ENCODE measurements around the gene BMP6. TPM values are rescaled to one million over a fixed set of nuclear protein-coding genes. Genes with fewer than 3 reads are reported as not detected.

Gene BMP6
- total RNA-seq, 1 donor from 2014 or later = 0.41 TPM

DNA sequence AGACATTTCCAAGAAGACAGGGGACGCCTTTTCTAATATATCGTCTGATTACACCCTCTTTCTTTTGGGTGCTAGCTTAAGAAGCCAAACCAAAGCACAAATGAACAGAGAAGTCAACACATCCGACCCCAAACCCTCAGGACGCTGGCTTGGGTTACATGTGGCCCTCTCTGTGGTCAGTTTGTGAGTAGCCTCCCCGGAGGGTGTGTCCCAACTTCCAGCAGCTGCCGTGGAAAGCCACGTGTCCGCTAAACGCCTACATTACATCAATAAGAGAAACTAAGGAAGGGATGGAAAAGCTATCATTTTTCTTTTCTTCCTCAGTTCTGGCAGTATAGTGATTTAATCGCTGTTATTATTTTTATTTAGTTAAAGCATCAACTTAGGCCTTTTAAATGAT is 487 bp upstream of the BMP6 start:
- H4K20me1 ChIP-seq (ENCODE audit: low read depth) = peaks cover 29% of the 10 kb centered on the region
- TF ChIP-seq EZH2phosphoT487 (IDR thresholded peaks at IDR 0.05) = no peak
- TF ChIP-seq, protein P1, sequence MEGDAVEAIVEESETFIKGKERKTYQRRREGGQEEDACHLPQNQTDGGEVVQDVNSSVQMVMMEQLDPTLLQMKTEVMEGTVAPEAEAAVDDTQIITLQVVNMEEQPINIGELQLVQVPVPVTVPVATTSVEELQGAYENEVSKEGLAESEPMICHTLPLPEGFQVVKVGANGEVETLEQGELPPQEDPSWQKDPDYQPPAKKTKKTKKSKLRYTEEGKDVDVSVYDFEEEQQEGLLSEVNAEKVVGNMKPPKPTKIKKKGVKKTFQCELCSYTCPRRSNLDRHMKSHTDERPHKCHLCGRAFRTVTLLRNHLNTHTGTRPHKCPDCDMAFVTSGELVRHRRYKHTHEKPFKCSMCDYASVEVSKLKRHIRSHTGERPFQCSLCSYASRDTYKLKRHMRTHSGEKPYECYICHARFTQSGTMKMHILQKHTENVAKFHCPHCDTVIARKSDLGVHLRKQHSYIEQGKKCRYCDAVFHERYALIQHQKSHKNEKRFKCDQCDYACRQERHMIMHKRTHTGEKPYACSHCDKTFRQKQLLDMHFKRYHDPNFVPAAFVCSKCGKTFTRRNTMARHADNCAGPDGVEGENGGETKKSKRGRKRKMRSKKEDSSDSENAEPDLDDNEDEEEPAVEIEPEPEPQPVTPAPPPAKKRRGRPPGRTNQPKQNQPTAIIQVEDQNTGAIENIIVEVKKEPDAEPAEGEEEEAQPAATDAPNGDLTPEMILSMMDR (IDR thresholded peaks at IDR 0.05) = no peak
- no peak for TF ChIP-seq EZH2 (IDR thresholded peaks at IDR 0.05)
- no peak overlapping the region for H2AFZ ChIP-seq (replicated peaks)
- no peak overlapping the region for H3K27ac ChIP-seq
- Mint-ChIP-seq H3K9me3 (no peaks in the 10 kb centered on the region), H3K27ac (no peak overlapping the region), H3K27me3 (ENCODE audit: insufficient read depth, low read depth) (peaks cover 44% of the 10 kb centered on the region), H3K4me1 (peaks cover 24% of the 10 kb centered on the region), H3K36me3 (no peaks in the 10 kb centered on the region), H3K4me3 (peak overlapping the region; percentile 88)
- peak overlapping the region; percentile 93 for H3K4me2 ChIP-seq
- peaks cover 24% of the 10 kb centered on the region for H3K4me1 ChIP-seq
- no peak for DNase-seq (ENCODE audit: low spot score)
- H3F3A ChIP-seq (ENCODE audit: low read depth) = peaks cover 18% of the 10 kb centered on the region
- H3K9me3 ChIP-seq (ENCODE audit: low read depth) = no peaks in the 10 kb centered on the region
- peaks cover 95% of the 10 kb centered on the region for H3K27me3 ChIP-seq
- H3K9ac ChIP-seq = no peak overlapping the region
- H3K36me3 ChIP-seq = no peaks in the 10 kb centered on the region
- H3K79me2 ChIP-seq (ENCODE audit: low read depth) = no peaks in the 10 kb centered on the region
- H3K4me3 ChIP-seq = no peak overlapping the region

DNA sequence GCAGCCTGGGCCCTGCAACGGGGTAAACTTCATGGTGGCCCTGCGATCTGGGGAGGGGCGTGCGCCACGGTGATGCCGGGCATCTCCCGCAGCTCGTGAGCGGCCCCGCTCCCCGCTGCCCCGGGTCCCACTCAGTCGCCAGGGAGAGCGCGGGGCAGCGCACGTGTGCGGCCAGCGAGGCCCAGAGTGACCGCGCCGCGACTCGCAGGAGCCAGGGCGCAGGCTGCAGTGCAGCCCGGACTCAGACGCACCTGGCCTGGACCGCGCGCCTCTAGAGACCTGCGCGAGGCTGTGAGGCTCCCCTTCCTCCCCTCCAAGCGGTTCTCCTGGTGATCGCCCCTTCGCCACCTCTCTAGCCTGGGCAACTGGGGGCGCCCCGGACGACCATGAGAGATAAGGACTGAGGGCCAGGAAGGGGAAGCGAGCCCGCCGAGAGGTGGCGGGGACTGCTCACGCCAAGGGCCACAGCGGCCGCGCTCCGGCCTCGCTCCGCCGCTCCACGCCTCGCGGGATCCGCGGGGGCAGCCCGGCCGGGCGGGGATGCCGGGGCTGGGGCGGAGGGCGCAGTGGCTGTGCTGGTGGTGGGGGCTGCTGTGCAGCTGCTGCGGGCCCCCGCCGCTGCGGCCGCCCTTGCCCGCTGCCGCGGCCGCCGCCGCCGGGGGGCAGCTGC is 652 bp downstream of the BMP6 start:
- H3F3A ChIP-seq (ENCODE audit: low read depth) = peaks cover 18% of the 10 kb centered on the region
- H3K4me1 ChIP-seq = peaks cover 24% of the 10 kb centered on the region
- peak; percentile 66 for DNase-seq (ENCODE audit: low spot score)
- no peaks in the 10 kb centered on the region for H3K79me2 ChIP-seq (ENCODE audit: low read depth)
- no peaks in the 10 kb centered on the region for H3K9me3 ChIP-seq (ENCODE audit: low read depth)
- H3K4me3 Mint-ChIP-seq = peak overlapping the region; percentile 88
- H2AFZ ChIP-seq (replicated peaks) = peak overlapping the region; percentile 79
- H3K9ac ChIP-seq = no peak overlapping the region
- peak overlapping the region; percentile 93 for H3K4me2 ChIP-seq
- H3K4me3 ChIP-seq = peak overlapping the region; percentile 53
- no peaks in the 10 kb centered on the region for H3K36me3 ChIP-seq
- H3K27me3 Mint-ChIP-seq (ENCODE audit: insufficient read depth, low read depth) = peaks cover 42% of the 10 kb centered on the region
- no peak overlapping the region for H3K27ac ChIP-seq
- peaks cover 27% of the 10 kb centered on the region for H3K4me1 Mint-ChIP-seq
- H4K20me1 ChIP-seq (ENCODE audit: low read depth) = peaks cover 29% of the 10 kb centered on the region
- H3K36me3 Mint-ChIP-seq = no peaks in the 10 kb centered on the region
- H3K27me3 ChIP-seq = peaks cover 100% of the 10 kb centered on the region
- no peaks in the 10 kb centered on the region for H3K9me3 Mint-ChIP-seq
- TF ChIP-seq EZH2 (IDR thresholded peaks at IDR 0.05) (peak; percentile 72), EZH2phosphoT487 (IDR thresholded peaks at IDR 0.05) (peak; percentile 59)
- TF ChIP-seq, protein P1 (IDR thresholded peaks at IDR 0.05) = no peak
- H3K27ac Mint-ChIP-seq = no peak overlapping the region

DNA sequence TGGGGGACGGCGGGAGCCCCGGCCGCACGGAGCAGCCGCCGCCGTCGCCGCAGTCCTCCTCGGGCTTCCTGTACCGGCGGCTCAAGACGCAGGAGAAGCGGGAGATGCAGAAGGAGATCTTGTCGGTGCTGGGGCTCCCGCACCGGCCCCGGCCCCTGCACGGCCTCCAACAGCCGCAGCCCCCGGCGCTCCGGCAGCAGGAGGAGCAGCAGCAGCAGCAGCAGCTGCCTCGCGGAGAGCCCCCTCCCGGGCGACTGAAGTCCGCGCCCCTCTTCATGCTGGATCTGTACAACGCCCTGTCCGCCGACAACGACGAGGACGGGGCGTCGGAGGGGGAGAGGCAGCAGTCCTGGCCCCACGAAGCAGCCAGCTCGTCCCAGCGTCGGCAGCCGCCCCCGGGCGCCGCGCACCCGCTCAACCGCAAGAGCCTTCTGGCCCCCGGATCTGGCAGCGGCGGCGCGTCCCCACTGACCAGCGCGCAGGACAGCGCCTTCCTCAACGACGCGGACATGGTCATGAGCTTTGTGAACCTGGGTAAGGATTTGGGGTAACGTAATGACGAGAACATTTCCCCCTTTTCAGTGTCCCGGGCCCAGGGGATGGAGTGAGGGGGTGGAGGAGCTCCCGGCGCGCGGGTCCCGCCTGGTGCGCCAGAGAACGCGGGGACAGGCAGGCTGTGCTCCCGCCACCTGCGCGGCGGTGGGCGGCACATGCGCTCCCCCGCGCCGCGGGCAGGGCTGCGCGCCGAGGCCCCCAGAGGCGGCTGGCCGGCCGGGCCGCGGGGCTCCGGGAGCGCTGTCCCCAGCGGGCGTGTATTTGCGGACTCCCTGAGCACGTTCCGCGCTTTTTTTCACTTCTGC is 1.4 kb downstream of the BMP6 start:
- peak; percentile 73 for DNase-seq (ENCODE audit: low spot score)
- no peak overlapping the region for H3K27ac Mint-ChIP-seq
- no peaks in the 10 kb centered on the region for H3K36me3 Mint-ChIP-seq
- H3K4me3 Mint-ChIP-seq = peak overlapping the region; percentile 89
- Histone ChIP-seq H2AFZ (replicated peaks) (peak overlapping the region; percentile 45), H3K79me2 (ENCODE audit: low read depth) (no peaks in the 10 kb centered on the region), H3K4me1 (peaks cover 30% of the 10 kb centered on the region), H3K27me3 (peaks cover 94% of the 10 kb centered on the region), H3K27ac (no peak overlapping the region), H3K4me3 (peak overlapping the region; percentile 53), H3K36me3 (no peaks in the 10 kb centered on the region), H3F3A (ENCODE audit: low read depth) (peaks cover 18% of the 10 kb centered on the region), H4K20me1 (ENCODE audit: low read depth) (peaks cover 29% of the 10 kb centered on the region), H3K9me3 (ENCODE audit: low read depth) (no peaks in the 10 kb centered on the region), H3K4me2 (peak overlapping the region; percentile 93), H3K9ac (no peak overlapping the region)
- TF ChIP-seq, protein P1 (IDR thresholded peaks at IDR 0.05) = no peak
- TF ChIP-seq EZH2 (IDR thresholded peaks at IDR 0.05) (peak; percentile 80), EZH2phosphoT487 (IDR thresholded peaks at IDR 0.05) (peak; percentile 75)
- H3K9me3 Mint-ChIP-seq = no peaks in the 10 kb centered on the region
- H3K27me3 Mint-ChIP-seq (ENCODE audit: insufficient read depth, low read depth) = peaks cover 42% of the 10 kb centered on the region
- H3K4me1 Mint-ChIP-seq = peaks cover 31% of the 10 kb centered on the region
